ENCODE data around the gene SPIRE1. TPM values are rescaled to one million over a fixed set of nuclear protein-coding genes. Genes with fewer than 3 reads are reported as not detected.

Gene SPIRE1
- total RNA-seq, 2 donors from 2014 or later, result 7.8 to 12.0 TPM

DNA sequence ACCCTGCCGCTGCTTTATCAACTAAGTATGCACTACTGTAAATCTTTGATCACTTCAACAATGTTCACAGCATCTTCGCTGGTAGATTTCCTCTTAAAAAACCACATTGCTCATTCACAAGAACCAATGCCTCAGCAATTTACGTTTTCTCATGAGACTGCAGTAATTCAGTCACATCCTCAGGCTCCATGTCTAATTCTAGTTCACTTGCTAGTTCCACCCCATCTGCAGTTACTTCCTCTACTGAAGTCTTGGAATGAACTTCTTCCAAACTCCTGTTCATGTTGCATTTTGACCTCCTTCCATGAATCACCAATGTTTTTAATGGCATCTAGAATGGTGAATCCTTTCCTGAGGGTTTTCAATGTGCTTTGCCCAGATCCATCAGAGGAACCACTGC lies 214.4 kb downstream of the SPIRE1 start:
- H3K27me3 Mint-ChIP-seq, result no peaks in the 10 kb centered on the region
- no peak for DNase-seq (ENCODE audit: low spot score)
- no peak overlapping the region for H3K27ac Mint-ChIP-seq
- no peaks in the 10 kb centered on the region for H3K36me3 Mint-ChIP-seq
- H3K4me3 Mint-ChIP-seq, result no peak overlapping the region
- H3K4me1 Mint-ChIP-seq (ENCODE audit: low read depth in 2 of 2), result no peaks in the 10 kb centered on the region
- ATAC-seq, result no peak
- no peaks in the 10 kb centered on the region for H3K9me3 Mint-ChIP-seq

DNA sequence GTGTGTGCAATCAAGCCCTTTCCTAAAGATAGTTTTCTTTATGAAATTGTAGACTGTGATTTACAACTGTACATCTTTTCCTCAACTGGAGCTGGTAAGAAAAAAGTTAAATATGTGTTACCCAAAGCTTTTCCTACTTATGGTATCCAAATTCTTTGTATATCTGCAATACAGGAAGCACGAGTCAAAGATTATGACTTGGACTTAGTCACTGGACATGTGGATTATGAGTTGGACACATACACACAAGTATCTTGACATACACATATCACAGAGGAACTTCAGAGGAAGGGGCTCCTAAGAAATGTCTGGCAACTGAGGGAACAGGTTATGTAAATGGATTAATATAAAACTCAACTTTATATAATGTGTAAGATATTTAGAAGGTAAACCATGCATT lies 215.0 kb downstream of the SPIRE1 start:
- ATAC-seq (no peak), DNase-seq (ENCODE audit: low spot score) (no peak)
- H3K4me3 Mint-ChIP-seq, result no peak overlapping the region
- H3K36me3 Mint-ChIP-seq, result no peaks in the 10 kb centered on the region
- H3K9me3 Mint-ChIP-seq, result no peaks in the 10 kb centered on the region
- no peak overlapping the region for H3K27ac Mint-ChIP-seq
- peaks cover 0 to 2% of the 10 kb centered on the region in 2 donors for H3K27me3 Mint-ChIP-seq
- H3K4me1 Mint-ChIP-seq (ENCODE audit: low read depth in 2 of 2), result no peaks in the 10 kb centered on the region

DNA sequence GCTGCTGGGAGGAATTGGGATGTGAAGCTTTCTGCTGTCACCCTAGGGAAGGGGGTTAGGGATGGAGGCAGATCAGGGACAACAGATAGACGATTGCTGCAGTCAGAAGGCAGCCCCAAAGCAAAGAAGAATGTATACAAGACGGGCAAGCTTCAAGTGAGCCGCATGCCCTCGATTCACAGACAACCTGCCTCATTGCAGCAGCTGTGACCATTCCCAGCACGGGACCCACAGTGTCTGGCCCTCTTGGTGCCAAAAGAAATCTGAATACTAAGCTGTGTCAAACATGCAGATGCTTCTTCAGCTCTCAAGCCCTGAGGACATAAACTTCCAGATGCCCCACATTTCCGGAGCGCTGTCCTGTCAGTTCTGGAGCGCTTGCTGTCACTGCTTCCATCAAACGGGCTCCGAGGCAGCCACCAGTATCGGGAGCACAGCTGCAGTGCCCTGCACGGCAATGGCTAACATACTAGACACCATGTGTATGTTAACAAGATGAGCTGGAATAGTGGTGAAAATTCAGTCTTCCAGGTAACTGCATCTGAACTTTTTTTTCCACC lies 216.4 kb downstream of the SPIRE1 start:
- Mint-ChIP-seq H3K9me3 (no peaks in the 10 kb centered on the region), H3K36me3 (no peaks in the 10 kb centered on the region), H3K4me1 (ENCODE audit: low read depth in 2 of 2) (no peaks in the 10 kb centered on the region), H3K27me3 (peaks cover 0 to 2% of the 10 kb centered on the region in 2 donors), H3K4me3 (no peak overlapping the region), H3K27ac (no peak overlapping the region)
- no peak for DNase-seq (ENCODE audit: low spot score)
- ATAC-seq, result no peak

DNA sequence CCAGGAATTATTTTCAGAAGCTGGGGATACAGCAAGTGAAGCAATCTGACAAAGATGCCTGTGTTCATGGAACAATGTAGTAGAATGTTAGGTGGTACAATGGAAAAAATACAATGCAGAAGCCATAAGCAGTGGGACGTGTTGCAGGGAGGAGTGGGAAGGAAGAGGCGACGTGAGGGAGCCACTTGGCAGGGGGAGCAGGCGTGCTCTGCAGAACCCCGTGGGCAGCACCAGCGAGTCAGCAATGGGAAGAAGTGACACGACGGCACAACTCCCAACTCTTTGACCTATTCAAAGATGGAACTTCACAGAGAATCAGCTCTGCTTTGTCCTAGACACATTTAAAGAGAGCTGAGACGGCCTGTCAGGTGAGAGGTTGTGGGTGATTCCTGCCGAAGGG lies 219.7 kb downstream of the SPIRE1 start:
- Mint-ChIP-seq H3K4me1 (ENCODE audit: low read depth in 2 of 2) (no peaks in the 10 kb centered on the region), H3K27ac (no peak overlapping the region), H3K9me3 (no peaks in the 10 kb centered on the region), H3K4me3 (no peak overlapping the region), H3K27me3 (peaks cover 0 to 2% of the 10 kb centered on the region in 2 donors), H3K36me3 (no peaks in the 10 kb centered on the region)
- DNase-seq (ENCODE audit: low spot score), result peak; percentile 42
- no peak for ATAC-seq

DNA sequence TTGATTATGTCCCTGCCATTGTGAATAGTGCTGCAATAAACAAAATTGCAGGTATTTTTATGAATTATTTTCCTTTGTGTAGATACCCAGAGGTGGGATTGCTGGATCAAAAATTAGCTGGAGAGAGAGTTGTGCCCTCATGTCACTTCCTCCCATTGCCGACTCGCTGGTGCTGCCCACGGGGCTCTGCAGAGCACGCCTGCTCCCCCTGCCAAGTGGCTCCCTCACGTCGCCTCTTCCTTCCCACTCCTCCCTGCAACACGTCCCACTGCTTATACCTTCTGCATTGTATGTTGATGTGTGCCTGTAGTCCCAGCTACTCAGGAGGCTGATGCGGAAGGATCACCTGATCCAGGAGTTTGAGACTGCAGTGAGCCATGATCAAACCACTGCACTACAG lies 222.0 kb downstream of the SPIRE1 start:
- peak; percentile 28 for DNase-seq (ENCODE audit: low spot score)
- Mint-ChIP-seq H3K27ac (no peak overlapping the region), H3K36me3 (no peaks in the 10 kb centered on the region), H3K4me3 (no peak overlapping the region), H3K4me1 (ENCODE audit: low read depth in 2 of 2) (no peaks in the 10 kb centered on the region), H3K9me3 (no peaks in the 10 kb centered on the region), H3K27me3 (peaks cover 0 to 2% of the 10 kb centered on the region in 2 donors)
- no peak for ATAC-seq

DNA sequence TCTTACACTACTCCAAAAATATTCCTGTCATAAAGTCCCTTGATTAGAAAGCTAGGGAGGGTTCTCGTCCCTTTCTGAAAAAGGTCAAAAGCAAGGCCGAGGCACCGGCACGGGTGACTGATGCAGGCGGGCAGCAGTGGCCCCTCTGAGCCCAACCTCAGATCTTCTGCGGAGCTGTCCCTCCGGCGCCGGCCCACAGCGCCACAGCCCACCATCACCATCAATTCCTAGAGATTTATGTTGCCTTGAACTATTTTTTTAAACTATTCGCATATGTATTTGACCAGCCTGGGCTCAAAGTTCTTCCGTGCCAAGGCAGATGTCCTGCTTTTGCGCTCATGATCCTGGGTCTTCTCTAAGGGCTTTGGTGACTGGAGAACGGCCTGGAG lies 223.4 kb downstream of the SPIRE1 start:
- Mint-ChIP-seq H3K9me3 (no peaks in the 10 kb centered on the region), H3K27ac (no peak overlapping the region), H3K4me3 (no peak overlapping the region), H3K4me1 (ENCODE audit: low read depth in 2 of 2) (no peaks in the 10 kb centered on the region), H3K27me3 (peaks cover 0 to 2% of the 10 kb centered on the region in 2 donors), H3K36me3 (no peaks in the 10 kb centered on the region)
- DNase-seq (ENCODE audit: low spot score) (no peak), ATAC-seq (no peak)

DNA sequence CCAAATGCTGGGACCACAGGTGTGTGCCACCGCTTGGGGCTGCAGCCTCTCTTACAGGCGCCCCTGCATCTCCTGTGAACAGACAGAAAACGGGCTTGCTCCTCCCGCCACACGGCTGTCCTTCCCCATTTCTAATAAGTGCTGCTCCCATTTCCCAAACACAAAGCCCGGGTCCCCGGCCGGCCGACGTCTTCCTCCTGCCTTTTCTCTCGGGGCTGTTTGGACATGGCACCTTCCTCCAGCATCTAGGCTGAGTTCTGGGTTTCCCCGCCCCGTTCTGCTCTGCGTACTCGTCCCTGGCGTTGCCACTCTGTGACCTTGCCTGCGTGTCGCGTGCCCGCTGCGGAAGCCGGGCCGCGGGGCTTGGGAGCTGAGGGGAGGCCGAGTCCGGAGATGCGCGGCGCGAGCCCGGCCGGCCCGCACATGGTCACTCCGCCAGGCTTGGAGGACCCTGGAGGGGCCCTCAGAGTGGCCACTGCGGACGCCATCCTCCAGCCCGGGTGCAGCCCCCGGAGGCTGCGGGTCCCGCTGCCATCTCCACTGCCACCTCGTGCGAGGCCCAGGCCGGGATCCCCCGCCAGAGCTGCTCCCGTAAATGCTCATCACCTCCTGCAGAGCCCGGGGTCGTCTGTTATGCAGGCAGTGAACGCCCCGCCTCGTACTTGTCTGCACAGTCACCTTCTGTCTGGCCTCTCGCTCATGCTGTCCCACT lies 223.9 kb downstream of the SPIRE1 start:
- Mint-ChIP-seq H3K4me1 (ENCODE audit: low read depth in 2 of 2) (no peaks in the 10 kb centered on the region), H3K27me3 (peaks cover 0 to 2% of the 10 kb centered on the region in 2 donors), H3K4me3 (no peak overlapping the region), H3K27ac (no peak overlapping the region), H3K36me3 (no peaks in the 10 kb centered on the region), H3K9me3 (no peaks in the 10 kb centered on the region)
- ATAC-seq (peak in 1 of 2 donors; percentile 40), DNase-seq (ENCODE audit: low spot score) (peak; percentile 48)

DNA sequence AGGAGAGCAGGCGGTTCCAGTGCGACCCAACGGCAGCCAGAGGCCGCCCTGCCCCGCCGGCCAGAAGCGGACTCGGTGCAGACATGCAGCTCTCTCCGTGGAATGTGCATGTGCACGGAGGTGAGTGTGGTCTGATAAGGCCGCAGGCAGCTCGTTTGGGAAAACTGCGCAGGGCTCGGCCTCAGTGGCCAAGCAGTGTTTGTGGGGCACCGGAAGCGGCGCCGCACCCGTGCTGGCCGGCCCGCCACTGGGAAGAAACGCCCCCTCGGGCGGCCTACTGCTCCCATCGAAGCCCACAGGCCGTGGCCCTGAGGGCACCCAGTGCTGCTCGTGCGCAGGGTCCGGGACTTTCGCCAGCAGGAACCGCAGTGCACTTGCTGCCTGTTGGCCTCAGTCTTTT lies 225.0 kb downstream of the SPIRE1 start:
- no peak overlapping the region for H3K4me3 Mint-ChIP-seq
- ATAC-seq (no peak), DNase-seq (ENCODE audit: low spot score) (peak; percentile 41)
- H3K9me3 Mint-ChIP-seq, result no peaks in the 10 kb centered on the region
- H3K4me1 Mint-ChIP-seq (ENCODE audit: low read depth in 2 of 2), result no peaks in the 10 kb centered on the region
- H3K36me3 Mint-ChIP-seq, result no peaks in the 10 kb centered on the region
- no peaks in the 10 kb centered on the region for H3K27me3 Mint-ChIP-seq
- no peak overlapping the region for H3K27ac Mint-ChIP-seq

DNA sequence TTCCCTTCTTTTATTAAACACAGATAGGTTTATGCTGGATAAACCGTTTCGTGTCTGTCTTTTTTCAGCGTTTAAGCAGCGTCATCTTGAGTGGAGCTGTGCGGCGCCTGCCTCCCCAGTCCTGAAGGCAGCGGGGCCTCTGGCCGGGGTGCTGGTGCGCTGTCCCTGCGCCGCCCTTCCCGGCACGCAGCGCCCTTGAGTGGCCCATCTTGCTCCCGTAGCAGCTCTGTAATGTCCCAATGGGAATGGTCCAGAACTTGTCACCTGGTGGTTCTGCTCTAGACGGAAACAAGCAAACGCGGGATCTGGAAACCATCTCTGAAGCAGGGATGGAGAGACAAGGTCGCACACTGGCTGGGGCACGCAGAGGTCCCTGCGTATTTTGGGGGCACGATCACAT lies 225.7 kb downstream of the SPIRE1 start:
- H3K4me1 Mint-ChIP-seq (ENCODE audit: low read depth in 2 of 2), result no peaks in the 10 kb centered on the region
- no peak overlapping the region for H3K4me3 Mint-ChIP-seq
- H3K27ac Mint-ChIP-seq, result no peak overlapping the region
- H3K27me3 Mint-ChIP-seq, result no peaks in the 10 kb centered on the region
- no peaks in the 10 kb centered on the region for H3K9me3 Mint-ChIP-seq
- ATAC-seq (no peak), DNase-seq (ENCODE audit: low spot score) (peak; percentile 41)
- H3K36me3 Mint-ChIP-seq, result no peaks in the 10 kb centered on the region

DNA sequence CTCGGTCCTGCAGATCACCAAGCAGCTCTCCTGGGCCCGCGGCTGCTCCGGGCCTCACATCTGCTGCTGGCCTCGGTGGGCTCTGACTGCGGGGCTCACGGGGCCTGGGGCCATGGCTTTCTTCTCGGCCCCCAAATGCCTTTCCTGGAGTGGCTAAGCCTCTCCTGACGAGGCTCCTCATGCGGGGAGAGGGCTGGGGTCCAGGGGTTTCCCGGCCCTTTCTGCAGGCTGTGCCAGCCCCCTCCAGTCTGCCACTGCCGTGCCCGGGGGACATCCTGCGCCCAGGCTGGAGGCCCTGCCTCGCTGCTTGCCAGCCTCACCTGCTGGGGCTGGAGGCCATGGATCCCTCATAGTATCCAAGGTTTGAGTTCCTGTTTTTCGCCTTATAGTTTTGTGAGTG lies 226.3 kb downstream of the SPIRE1 start:
- no peaks in the 10 kb centered on the region for H3K36me3 Mint-ChIP-seq
- DNase-seq (ENCODE audit: low spot score), result peak; percentile 44
- no peak overlapping the region for H3K27ac Mint-ChIP-seq
- no peak overlapping the region for H3K4me3 Mint-ChIP-seq
- no peak for ATAC-seq
- H3K4me1 Mint-ChIP-seq (ENCODE audit: low read depth in 2 of 2), result no peaks in the 10 kb centered on the region
- no peaks in the 10 kb centered on the region for H3K9me3 Mint-ChIP-seq
- no peaks in the 10 kb centered on the region for H3K27me3 Mint-ChIP-seq

DNA sequence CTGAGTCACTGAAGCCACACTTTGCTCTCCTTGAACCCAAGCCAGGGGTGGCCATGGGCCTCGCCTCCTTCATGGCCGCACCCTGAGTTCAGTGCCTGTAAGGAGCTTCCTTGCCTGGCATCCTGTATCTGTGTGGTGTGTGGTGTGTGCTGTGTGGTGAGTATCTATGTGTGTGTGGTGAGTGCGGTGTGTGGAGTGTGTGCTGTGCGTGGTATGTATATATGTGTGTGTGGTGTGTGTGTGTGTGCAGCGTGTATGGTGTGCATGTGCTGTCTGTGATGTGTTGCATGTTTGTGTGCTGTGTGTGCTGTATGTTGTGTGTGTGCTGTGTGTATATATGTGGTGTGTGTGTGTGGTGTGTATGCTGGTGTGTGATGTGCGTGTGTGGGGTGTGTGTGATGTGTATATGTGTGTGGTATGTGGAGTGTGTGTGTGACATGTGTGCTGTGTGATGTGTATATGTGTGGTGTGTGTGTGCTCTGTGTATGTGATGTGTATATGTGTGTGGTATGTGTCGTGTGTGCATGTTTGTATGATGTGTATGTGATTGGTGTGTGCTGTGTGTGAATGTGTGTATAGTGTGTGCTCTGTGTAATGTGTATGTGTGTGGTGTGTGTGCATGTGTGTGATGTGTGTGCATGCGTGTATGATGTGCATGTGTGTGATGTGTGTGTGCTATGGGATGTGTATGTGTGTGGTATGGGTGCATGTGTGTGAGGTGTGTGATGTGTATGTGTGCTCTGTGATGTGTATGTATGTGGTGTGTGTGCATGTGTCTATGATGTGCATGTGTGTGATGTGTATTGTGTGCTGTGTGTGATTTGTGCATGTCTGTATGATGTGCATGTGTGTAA lies 227.5 kb downstream of the SPIRE1 start:
- DNase-seq (ENCODE audit: low spot score) (peak; percentile 10), ATAC-seq (peak in 1 of 2 donors; percentile 21)
- no peaks in the 10 kb centered on the region for H3K9me3 Mint-ChIP-seq
- H3K27me3 Mint-ChIP-seq, result no peaks in the 10 kb centered on the region
- H3K27ac Mint-ChIP-seq, result no peak overlapping the region
- H3K36me3 Mint-ChIP-seq, result no peaks in the 10 kb centered on the region
- no peaks in the 10 kb centered on the region for H3K4me1 Mint-ChIP-seq (ENCODE audit: low read depth in 2 of 2)
- H3K4me3 Mint-ChIP-seq, result no peak overlapping the region

DNA sequence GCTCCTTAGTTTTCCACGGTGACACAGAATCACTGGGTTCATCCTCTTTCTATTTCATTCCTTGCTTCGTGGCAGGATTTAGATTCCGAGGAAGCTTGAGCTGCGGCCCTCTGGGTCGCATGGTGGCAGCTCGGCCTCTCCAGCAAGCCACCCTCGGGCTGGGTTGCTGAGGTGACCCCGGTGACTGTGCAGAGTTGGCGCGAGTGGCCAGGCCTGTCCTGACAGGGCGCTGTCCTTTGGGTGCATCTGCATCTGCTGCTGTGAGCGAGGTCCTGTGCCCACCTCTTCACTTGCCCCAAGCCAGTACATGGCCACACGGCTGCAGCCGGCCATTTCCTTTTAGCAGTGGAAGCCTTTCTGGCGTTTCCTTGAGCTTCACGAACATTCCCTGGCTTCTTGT lies 228.4 kb downstream of the SPIRE1 start:
- H3K27ac Mint-ChIP-seq, result no peak overlapping the region
- H3K27me3 Mint-ChIP-seq, result no peaks in the 10 kb centered on the region
- ATAC-seq (no peak), DNase-seq (ENCODE audit: low spot score) (no peak)
- H3K9me3 Mint-ChIP-seq, result no peaks in the 10 kb centered on the region
- no peaks in the 10 kb centered on the region for H3K4me1 Mint-ChIP-seq (ENCODE audit: low read depth in 2 of 2)
- no peak overlapping the region for H3K4me3 Mint-ChIP-seq
- H3K36me3 Mint-ChIP-seq, result no peaks in the 10 kb centered on the region

DNA sequence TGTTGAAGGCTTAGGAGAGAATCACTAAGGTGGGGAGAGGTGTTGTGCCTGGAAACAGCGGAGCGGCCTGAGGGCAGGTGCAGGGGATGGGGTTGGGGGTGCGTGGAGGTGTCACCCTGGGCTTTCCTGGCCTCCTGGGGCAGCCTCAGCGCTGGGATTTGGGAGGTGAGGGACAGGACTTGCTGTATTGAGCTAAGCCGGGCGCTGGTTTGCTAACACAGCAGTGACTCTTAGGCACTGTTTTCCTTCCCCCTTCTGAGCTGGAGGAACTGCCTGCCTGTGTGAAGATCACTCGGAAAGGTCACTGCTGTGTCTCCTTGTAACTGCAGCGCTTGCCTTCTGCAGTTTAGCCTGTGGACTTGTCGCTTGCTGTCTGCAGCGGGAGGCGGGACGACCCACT lies 229.0 kb downstream of the SPIRE1 start:
- Mint-ChIP-seq H3K4me1 (ENCODE audit: low read depth in 2 of 2) (no peaks in the 10 kb centered on the region), H3K4me3 (no peak overlapping the region), H3K27me3 (no peaks in the 10 kb centered on the region), H3K9me3 (no peaks in the 10 kb centered on the region), H3K36me3 (no peaks in the 10 kb centered on the region), H3K27ac (no peak overlapping the region)
- DNase-seq (ENCODE audit: low spot score) (no peak), ATAC-seq (no peak)

DNA sequence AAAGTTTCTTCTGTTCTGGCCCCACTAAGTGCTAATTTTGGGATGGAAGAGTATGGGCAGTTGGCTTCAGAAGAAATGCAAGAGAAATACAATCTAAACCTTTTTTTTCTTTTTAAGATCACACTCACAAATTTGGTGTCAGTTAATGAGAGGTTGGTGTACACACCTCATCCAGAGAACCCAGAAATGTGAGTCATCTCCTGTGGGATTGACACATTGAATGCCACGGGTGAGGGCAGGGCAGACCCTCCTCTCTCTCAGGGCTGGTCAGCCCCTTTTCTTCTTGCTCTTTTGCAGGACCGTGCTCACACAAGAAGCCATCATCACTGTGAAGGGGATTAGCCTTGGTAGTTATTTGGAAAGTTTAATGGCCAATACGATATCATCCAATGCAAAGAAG lies 231.0 kb downstream of the SPIRE1 start:
- DNase-seq (ENCODE audit: low spot score) (no peak), ATAC-seq (no peak)
- Mint-ChIP-seq H3K4me3 (no peak overlapping the region), H3K27ac (no peak overlapping the region), H3K9me3 (no peaks in the 10 kb centered on the region), H3K27me3 (no peaks in the 10 kb centered on the region), H3K36me3 (no peaks in the 10 kb centered on the region), H3K4me1 (ENCODE audit: low read depth in 2 of 2) (no peaks in the 10 kb centered on the region)

All from natural killer cell treated with Interleukin-12 subunit alpha and Interleukin-12 subunit beta and Interleukin-15 and Interleukin-18, amount 100 ng/mL, for 72 hours (primary cell).